Measurements from ENCODE around the gene ELF2.

DNA sequence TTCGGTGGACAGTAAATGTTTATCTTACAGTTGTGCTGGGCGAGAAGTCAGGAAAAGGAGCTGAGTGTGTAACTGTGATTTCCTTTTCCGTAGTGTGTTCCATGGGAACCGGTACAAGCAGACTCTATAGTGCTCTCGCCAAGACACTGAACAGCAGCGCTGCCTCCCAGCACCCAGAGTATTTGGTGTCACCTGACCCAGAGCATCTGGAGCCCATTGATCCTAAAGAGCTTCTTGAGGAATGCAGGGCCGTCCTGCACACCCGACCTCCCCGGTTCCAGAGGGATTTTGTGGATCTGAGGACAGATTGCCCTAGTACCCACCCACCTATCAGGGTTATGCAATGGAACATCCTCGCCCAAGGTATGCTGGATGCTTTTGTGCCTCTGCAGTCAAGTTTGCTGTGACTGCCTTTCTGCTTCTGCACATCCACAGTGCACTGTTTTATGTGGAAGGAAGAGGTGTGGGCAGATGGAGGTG, 134.0 kb downstream of the ELF2 start:
- TF ChIP-seq, protein P1, sequence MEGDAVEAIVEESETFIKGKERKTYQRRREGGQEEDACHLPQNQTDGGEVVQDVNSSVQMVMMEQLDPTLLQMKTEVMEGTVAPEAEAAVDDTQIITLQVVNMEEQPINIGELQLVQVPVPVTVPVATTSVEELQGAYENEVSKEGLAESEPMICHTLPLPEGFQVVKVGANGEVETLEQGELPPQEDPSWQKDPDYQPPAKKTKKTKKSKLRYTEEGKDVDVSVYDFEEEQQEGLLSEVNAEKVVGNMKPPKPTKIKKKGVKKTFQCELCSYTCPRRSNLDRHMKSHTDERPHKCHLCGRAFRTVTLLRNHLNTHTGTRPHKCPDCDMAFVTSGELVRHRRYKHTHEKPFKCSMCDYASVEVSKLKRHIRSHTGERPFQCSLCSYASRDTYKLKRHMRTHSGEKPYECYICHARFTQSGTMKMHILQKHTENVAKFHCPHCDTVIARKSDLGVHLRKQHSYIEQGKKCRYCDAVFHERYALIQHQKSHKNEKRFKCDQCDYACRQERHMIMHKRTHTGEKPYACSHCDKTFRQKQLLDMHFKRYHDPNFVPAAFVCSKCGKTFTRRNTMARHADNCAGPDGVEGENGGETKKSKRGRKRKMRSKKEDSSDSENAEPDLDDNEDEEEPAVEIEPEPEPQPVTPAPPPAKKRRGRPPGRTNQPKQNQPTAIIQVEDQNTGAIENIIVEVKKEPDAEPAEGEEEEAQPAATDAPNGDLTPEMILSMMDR (IDR thresholded peaks at IDR 0.05) = no peak
- no peak for TF ChIP-seq POLR2A (IDR thresholded peaks at IDR 0.05)
